Neutrophil (primary cell): ENCODE data around the gene TGDS.
"Not testable (repeated sequence)": the region's sequence is repeated elsewhere in the genome, so short reads cannot be mapped to it uniquely, and the experiment has no call there.

ENCODE experiments used
- H3K27ac ChIP-seq: fragments of 200-600 bp; sonication (generic); 2 replicates; pipeline ENCODE4 v1.5.1; 2016; ENCODE audit warnings: mild to moderate bottlenecking, moderate library complexity
- H3K27me3 ChIP-seq: fragments of 200-600 bp; sonication (generic); 2 replicates; pipeline ENCODE4 v1.6.0; 2016; ENCODE audit warnings: mild to moderate bottlenecking
- H3K36me3 ChIP-seq: fragments of 200-600 bp; sonication (generic); 2 replicates; pipeline ENCODE4 v1.5.1; 2017
- H3K4me1 ChIP-seq, 2 experiments: fragments of 200-600 bp in 1 of 2; sonication (generic) in 1 of 2; 1 replicate in 1 of 2; 2 replicates in 1 of 2; pipeline versions ENCODE4 v1.5.1 to v1.6.1; 2013 to 2016; ENCODE audit warnings: low read depth in 1 of 2, low read length in 1 of 2, mild to moderate bottlenecking in 1 of 2, moderate library complexity in 1 of 2; ENCODE audit not compliant: control insufficient read depth in 1 of 2, insufficient read depth in 1 of 2
- H3K4me3 ChIP-seq, 2 experiments: fragments of 200-600 bp in 1 of 2; sonication (generic) in 1 of 2; 1 replicate in 1 of 2; 2 replicates in 1 of 2; pipeline ENCODE4 v1.5.1; 2013 to 2016; ENCODE audit warnings: low read depth in 1 of 2, low read length in 1 of 2, mild to moderate bottlenecking in 1 of 2, moderate library complexity in 1 of 2
- H3K9me3 ChIP-seq: fragments of 200-600 bp; sonication (generic); 2 replicates; pipeline ENCODE4 v1.5.1; 2016
- CTCF ChIP-seq: fragments of 200-600 bp; sonication (generic); IDR thresholded peaks from 2 replicates; pipeline ENCODE4 v1.5.1; 2016; ENCODE audit warnings: antibody characterized with exemption

Gene TGDS

GRCh38 chr13:94595950-94596574 lies at the start of gene TGDS:
Gene TGDS, minus strand, starts transcription at chr13:94596152. Its CDS starts 16 bp downstream, at chr13:94596136.
- Histone ChIP-seq H3K4me3 (peak within 1 kb of the TSS; percentile 70 to 74), H3K9me3 (no peaks in the 10 kb centered on the region), H3K36me3 (peaks cover 19% of the 10 kb centered on the region), H3K4me1 (peaks cover 18 to 21% of the 10 kb centered on the region in 2 experiments), H3K27me3 (no peaks in the 10 kb centered on the region), H3K27ac (peak within 1 kb of the TSS; percentile 72)
- no peak for TF ChIP-seq CTCF

GRCh38 chr13:94641409-94641941 lies 45.5 kb upstream of the TGDS start:
- H3K4me3 ChIP-seq: no peak overlapping the region
- no peaks in the 10 kb centered on the region for H3K36me3 ChIP-seq
- TF ChIP-seq CTCF: no peak
- no peaks in the 10 kb centered on the region for H3K4me1 ChIP-seq
- peaks cover 14% of the 10 kb centered on the region for H3K27me3 ChIP-seq
- H3K27ac ChIP-seq: no peak overlapping the region
- no peaks in the 10 kb centered on the region for H3K9me3 ChIP-seq

- Histone ChIP-seq H3K27me3 (peaks cover 14% of the 10 kb centered on the region), H3K9me3 (no peaks in the 10 kb centered on the region)
Measured at GRCh38 chr13:94640721-94641120, 44.8 kb upstream of the TGDS start.

GRCh38 chr13:94637677-94638076 lies 41.7 kb upstream of the TGDS start:
- not testable (repeated sequence) for H3K4me1 ChIP-seq, H3K4me3 ChIP-seq, H3K36me3 ChIP-seq, H3K27ac ChIP-seq, H3K9me3 ChIP-seq
- peaks cover 14% of the 10 kb centered on the region for H3K27me3 ChIP-seq

More at GRCh38 chr13:94640721-94641120, 44.8 kb upstream of the TGDS start:
- Histone ChIP-seq H3K27ac (no peak overlapping the region), H3K36me3 (no peaks in the 10 kb centered on the region), H3K4me1 (no peaks in the 10 kb centered on the region), H3K4me3 (no peak overlapping the region)
- no peak for TF ChIP-seq CTCF

GRCh38 chr13:94636942-94637578 lies 41.1 kb upstream of the TGDS start:
- no peak overlapping the region for H3K27ac ChIP-seq
- no peaks in the 10 kb centered on the region for H3K4me1 ChIP-seq
- no peak overlapping the region for H3K4me3 ChIP-seq
- no peaks in the 10 kb centered on the region for H3K36me3 ChIP-seq
- no peaks in the 10 kb centered on the region for H3K9me3 ChIP-seq
- peaks cover 12% of the 10 kb centered on the region for H3K27me3 ChIP-seq
- TF ChIP-seq CTCF: no peak

GRCh38 chr13:94636096-94636495 lies 40.1 kb upstream of the TGDS start:
- not testable (repeated sequence) for H3K9me3 ChIP-seq, H3K36me3 ChIP-seq, H3K4me1 ChIP-seq, H3K4me3 ChIP-seq, H3K27ac ChIP-seq, H3K27me3 ChIP-seq
